ENCODE data around the gene MZF1.

- no peak for TF ChIP-seq CTCF (IDR thresholded peaks at IDR 0.05)
- TF ChIP-seq POLR2A (IDR thresholded peaks at IDR 0.05): no peak
These were observed 27.7 kb downstream of the MZF1 start for GRCh38 chr19:58545286-58546018.
